DOHH2 (cell line): ENCODE measurements around the gene PPP3CA.

ENCODE experiments used
- EZH2phosphoT487 ChIP-seq: fragments of 200-600 bp; sonication (generic); IDR thresholded peaks from 2 replicates; pipeline ENCODE4 v1.6.1; 2017; ENCODE audit warnings: borderline replicate concordance, mild to moderate bottlenecking, antibody characterized with exemption, low read length, moderate library complexity, mixed read lengths
- TF ChIP-seq, protein P1 (sequence below): fragments of 200-600 bp; sonication (generic); IDR thresholded peaks from one replicate; pipeline ENCODE4 v1.5.1; 2014; ENCODE audit warnings: antibody characterized with exemption, mild to moderate bottlenecking, low read depth, low read length; ENCODE audit not compliant: poor library complexity, severe bottlenecking

DNA sequence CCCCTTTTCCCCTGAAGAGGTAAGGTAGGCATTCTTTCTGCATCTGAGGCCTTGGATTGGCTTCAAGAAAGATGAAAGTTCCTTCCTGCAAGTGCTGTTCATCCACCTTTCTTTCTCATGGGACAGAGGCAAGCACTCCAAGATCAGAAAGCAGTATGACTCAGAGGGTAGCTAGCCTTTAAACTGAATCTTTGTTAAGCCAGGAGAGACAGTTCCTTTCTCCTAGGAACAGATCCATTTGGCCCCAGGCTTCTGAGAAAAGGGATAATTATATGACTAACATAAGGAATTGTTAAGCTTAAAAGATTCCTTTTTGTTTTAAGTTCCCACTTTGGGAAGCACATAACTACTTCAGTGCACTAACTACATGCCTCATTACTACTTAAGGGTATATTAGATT is 192.0 kb downstream of the PPP3CA start:
- TF ChIP-seq, protein P1, sequence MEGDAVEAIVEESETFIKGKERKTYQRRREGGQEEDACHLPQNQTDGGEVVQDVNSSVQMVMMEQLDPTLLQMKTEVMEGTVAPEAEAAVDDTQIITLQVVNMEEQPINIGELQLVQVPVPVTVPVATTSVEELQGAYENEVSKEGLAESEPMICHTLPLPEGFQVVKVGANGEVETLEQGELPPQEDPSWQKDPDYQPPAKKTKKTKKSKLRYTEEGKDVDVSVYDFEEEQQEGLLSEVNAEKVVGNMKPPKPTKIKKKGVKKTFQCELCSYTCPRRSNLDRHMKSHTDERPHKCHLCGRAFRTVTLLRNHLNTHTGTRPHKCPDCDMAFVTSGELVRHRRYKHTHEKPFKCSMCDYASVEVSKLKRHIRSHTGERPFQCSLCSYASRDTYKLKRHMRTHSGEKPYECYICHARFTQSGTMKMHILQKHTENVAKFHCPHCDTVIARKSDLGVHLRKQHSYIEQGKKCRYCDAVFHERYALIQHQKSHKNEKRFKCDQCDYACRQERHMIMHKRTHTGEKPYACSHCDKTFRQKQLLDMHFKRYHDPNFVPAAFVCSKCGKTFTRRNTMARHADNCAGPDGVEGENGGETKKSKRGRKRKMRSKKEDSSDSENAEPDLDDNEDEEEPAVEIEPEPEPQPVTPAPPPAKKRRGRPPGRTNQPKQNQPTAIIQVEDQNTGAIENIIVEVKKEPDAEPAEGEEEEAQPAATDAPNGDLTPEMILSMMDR = no peak
- TF ChIP-seq EZH2phosphoT487 = no peak
